ENCODE measurements around the gene RBM47.

RBM47 gene

DNA sequence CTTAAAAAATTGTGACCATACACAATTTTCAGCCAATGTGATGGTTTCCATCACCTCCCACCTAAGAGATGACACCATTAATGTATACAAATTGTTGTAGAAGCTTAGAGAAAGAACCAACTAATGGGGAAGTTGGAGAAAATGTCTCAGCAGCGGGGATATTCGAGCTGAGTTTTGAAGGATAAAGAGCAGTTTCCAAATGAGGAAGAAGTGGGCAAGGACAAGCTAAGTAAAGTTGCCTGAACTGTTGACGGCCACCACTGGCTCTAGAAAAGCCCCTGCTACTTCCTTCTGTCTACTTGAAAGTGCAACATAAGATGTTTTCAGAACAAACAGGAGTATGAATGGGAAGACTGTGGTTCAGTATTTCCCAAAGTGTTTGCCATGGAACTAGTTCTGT lies 202.5 kb downstream of the RBM47 start:
- TF ChIP-seq GATA2 (IDR thresholded peaks at IDR 0.05; ENCODE audit: low read depth, low read length) = no peak
- TF ChIP-seq GATA3 (IDR thresholded peaks at IDR 0.05; ENCODE audit: low read depth, low read length) = no peak

DNA sequence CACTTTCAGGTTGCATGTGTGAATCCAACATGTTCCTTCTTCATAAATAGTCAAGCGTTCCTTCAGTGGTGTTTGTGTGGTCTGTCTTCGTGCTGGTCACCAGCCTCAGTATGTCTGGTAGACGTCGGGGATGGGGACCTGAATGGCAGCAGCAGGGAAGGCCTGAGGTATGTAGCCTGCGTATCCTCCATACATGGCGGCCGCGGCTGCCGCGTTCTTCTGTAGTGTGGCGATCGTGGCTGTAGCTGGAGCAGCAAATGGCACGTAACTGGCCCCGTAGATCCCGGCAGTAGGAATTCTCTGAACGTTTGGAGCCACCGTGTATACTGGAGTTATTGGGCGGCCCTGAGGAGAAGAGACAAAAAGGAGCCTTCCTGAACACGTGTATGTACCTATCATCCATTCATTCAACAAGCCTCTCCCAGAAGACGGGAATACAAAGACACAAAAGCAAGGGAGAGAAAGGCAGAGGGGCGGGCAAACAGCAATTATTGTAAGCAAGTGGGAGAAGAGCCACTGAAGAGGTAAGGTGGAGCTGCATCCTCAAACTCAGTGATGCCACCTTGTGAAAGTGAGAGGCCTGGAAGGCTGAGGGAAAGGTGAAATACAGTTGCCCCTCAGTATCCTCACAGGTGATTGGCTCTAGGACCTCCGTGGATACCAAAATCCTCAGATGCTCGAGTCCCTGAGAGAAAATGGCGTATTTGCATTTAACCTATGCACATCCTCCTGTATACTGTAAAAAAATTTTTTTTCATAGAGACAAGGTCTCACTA lies 203.7 kb downstream of the RBM47 start:
- TF ChIP-seq GATA2 (IDR thresholded peaks at IDR 0.05; ENCODE audit: low read depth, low read length) = no peak

DNA sequence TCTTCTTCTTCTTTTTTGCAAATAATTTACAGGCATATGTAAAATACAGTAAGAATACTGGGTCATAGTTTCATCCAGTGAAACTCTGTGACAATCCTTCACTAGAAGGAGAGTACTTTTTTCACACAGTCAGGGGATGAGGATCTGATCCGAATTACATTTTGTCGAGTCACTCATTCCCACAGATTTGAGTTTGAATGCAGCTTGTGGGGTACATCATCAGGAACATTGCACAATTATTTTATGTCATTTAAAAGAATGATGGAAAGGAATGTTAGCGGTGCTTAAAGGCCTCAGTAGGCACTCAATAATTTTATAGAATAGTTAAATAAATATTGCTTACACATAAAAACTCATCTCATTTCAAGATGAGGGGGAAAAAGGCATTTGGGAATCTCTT lies 205.9 kb downstream of the RBM47 start:
- TF ChIP-seq GATA3 (IDR thresholded peaks at IDR 0.05; ENCODE audit: low read depth, low read length) (no peak), GATA2 (IDR thresholded peaks at IDR 0.05; ENCODE audit: low read depth, low read length) (no peak)

DNA sequence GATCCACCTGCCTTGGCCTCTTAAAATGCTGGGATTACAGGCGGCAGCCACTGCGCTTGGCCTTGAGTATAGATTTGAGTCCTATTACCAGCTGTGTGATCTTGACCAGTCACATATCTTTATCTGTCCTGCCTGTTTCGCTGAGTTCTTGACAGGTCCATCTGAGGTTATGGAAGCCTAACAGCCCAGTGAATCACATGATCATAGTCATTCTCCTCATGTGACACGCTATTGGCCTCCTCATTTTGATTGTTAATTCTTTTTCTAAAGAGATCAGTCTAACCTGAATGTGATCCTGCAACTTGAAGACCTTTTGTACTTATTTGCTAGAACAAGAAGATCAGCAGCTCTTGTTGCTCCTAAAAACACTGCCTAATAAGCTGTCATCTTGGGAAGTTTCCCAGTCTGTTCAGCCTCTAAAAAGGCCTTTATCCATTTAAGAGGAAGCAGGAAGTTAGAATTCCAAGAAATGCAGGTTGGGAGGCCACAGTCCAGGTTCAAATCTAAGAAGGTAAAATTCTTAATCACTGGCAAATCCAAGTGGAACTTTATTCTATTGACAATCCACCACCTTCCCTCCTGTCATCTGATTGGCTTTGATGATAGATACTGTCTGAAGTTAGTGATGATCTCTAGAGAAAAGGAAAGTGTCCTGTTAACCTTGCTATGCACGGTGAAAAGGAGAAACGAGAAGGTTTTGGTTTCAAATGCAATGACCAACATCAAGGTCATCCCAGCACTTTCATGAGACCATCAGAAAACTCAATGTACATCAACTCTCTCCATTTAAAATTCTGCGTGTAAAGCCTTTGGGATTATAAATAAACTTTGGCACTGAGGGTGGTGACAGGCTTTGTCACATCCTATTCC lies 207.6 kb downstream of the RBM47 start:
- no peak for TF ChIP-seq GATA3 (IDR thresholded peaks at IDR 0.05; ENCODE audit: low read depth, low read length)
- no peak for TF ChIP-seq GATA2 (IDR thresholded peaks at IDR 0.05; ENCODE audit: low read depth, low read length)

DNA sequence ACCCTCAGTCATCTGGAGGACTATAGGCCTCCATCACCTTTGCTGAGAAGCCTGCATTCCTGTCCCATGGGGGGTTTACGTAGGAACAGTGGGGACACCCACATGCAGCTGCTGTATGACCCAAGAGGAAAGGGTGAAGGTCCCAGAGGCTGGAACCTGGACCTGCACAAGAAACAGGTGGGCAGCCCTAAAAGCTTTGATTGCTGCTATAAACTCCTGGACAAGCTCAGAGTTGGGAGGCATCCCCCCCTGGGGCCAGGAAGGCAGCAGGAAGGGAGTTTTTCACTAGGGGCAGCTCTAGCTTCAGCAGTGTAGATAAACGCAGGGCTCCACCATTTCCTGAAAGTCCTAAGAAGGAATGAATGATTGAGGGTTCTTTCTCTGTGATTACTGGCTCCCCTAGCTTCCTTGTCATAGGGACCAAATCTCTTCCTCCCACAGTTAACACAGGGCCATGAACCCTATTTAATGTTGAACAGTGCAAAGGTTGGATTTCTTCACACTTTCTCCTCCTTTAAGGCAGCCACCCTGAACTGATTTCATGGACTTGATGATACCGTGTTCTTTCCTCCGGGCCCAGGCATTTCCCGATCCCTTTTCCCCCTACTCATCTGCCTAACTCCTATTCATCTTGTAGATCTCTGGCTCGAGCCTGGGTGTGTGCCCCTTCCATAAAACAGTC lies 210.3 kb downstream of the RBM47 start:
- no peak for TF ChIP-seq GATA3 (IDR thresholded peaks at IDR 0.05; ENCODE audit: low read depth, low read length)
- TF ChIP-seq GATA2 (IDR thresholded peaks at IDR 0.05; ENCODE audit: low read depth, low read length) = no peak

DNA sequence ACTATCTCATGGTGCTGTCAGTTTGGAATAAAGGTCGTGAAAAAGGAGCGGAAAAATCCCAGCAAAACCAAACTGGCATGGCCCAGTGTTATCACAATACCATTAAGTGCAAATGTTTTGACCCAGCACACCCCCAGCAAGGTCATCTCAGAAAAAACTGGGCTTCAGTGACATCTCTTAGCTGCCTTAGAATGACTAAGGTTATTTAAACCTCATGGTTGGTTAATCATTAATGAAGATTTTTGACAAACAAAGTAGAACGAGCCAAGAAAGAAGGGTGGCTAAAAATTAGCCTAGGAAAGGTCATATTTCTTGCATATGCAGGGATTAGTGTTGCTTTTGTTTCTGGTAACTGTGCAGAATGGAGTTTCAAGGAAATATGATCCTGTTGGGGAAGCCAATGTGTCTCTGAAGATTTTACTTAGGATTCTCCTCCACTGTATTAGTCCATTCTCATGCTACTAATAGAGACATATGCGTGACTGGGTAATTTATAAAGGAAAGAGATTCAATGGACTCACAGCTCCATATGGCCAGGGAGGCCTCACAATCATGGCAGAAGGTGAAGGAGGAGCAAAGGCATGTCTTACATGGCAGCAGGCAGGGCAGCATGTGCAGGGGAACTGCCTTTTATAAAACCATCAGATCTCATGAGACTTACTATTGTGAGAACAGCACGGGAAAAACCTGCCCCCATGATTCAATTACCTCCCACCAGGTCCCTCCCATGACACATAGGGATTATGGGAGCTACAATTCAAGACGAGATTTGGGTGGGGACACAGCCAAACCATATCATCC lies 211.0 kb downstream of the RBM47 start:
- TF ChIP-seq GATA2 (IDR thresholded peaks at IDR 0.05; ENCODE audit: low read depth, low read length) (no peak), GATA3 (IDR thresholded peaks at IDR 0.05; ENCODE audit: low read depth, low read length) (no peak)

DNA sequence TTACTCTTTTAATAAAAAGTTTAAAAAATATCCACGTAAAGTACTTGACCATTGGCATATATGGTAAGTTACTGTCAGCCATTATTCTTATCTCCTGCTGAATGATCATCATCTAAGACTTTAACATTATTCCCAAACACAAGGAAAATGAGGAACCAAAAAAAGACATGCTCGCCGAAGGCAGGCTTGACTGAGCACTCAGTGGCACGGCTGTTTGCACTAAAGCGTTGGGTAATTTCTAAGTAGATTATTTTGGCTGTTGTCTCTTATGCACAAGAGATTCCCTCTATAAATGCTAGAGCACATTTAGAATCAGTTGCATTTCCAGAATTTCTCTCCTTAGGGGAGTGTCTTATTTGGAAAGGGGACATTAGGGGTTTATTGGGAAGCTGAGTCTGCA lies 211.7 kb downstream of the RBM47 start:
- TF ChIP-seq GATA3 (IDR thresholded peaks at IDR 0.05; ENCODE audit: low read depth, low read length) (no peak), GATA2 (IDR thresholded peaks at IDR 0.05; ENCODE audit: low read depth, low read length) (no peak)

DNA sequence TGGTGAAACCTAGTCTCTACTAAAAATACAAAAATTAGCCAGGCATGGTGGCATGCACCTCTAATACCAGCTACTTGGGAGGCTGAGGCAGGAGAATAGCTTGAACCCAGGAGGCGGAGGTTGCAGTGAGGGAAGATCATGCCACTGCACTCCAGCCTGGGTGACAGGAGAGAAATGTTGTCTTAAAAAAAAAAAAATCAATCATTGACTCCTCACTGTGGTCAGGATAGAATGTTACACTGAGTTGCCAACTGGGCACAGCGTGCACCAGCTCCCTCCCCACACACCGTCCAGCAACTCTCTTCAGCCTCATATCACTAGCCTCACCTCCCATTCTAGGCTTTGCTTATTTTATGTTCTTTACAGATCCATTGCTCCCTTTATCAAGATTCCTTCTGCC lies 215.0 kb downstream of the RBM47 start:
- no peak for TF ChIP-seq GATA2 (IDR thresholded peaks at IDR 0.05; ENCODE audit: low read depth, low read length)

DNA sequence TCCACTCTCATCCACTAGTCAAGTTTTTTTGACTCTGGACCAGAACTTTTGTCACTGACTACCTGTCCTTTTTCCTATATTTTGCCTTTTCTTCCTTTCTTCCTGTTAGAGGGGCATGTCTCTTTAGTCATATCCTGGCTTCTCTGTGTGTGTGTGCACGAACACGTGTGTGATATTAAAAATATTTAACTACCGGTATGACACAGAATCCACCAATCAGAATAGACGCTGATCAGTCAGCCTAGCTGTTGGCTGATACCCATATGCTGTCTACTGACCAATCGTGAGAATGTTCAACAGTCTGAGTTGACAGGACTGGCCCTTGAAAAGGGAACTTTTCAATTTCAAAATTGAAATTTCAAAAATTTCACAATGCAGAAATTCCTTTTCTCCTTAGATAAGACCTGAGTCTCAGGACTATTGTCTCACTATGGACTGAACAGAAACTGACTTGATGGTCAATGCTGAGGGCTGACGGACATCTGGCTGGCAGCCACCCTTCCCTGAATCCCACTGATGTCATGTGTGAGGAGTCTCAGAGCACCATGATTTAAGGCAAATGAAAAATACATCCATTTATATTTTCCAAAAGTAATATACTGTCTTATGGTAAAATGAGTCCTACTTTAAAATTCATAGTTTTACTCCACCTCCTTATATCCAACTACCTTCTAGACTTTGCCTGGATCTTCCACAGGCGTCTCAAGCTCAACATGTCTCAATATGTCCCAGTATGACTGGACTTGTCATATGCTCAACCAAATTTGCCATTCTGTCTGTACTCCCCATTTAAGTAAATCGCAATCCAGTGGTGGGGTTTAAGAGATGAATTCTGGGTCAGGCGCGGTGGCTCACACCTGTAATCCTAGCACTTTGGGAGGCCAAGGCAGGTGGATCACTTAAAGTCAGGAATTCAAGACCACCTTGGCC lies 216.5 kb downstream of the RBM47 start:
- TF ChIP-seq GATA3 (IDR thresholded peaks at IDR 0.05; ENCODE audit: low read depth, low read length) (no peak), GATA2 (IDR thresholded peaks at IDR 0.05; ENCODE audit: low read depth, low read length) (no peak)

DNA sequence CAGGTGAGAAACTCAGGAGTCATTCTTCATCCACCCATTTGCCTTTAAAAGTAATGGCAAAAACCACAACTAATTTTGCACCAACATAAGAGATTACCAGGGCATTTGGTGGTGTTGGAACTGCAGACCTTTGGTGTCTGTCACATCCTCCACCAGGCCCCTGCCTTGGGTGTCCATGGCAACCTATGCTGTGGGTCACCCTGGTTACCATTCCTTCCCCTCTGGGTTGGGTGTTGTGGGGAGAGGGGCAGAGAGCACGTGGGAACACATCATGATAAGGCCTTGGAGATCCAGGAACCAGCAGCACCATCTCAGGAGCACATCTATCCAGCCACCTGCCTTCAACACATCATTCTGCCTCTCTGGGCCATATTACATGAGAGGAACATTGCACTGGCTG lies 217.3 kb downstream of the RBM47 start:
- TF ChIP-seq GATA2 (IDR thresholded peaks at IDR 0.05; ENCODE audit: low read depth, low read length) = no peak
- no peak for TF ChIP-seq GATA3 (IDR thresholded peaks at IDR 0.05; ENCODE audit: low read depth, low read length)

DNA sequence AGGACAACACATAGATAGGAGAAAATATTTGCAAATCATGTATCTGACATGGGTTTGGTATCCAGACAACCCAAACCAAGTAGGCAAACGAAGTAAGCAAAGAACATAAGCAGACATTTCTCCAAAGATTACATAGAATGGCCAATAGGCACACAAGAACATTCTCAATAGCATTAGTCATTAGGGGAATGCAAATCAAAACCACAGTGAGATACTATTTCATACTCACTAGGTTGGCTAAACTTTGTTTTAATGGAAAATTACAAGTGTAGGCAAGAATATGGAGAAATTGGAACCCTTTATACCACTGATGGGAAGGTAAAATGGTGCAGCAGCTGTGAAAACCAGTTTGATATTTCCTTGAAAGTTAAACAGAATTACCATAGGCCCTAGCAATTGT lies 219.8 kb downstream of the RBM47 start:
- TF ChIP-seq GATA2 (IDR thresholded peaks at IDR 0.05; ENCODE audit: low read depth, low read length) = no peak
- no peak for TF ChIP-seq GATA3 (IDR thresholded peaks at IDR 0.05; ENCODE audit: low read depth, low read length)

DNA sequence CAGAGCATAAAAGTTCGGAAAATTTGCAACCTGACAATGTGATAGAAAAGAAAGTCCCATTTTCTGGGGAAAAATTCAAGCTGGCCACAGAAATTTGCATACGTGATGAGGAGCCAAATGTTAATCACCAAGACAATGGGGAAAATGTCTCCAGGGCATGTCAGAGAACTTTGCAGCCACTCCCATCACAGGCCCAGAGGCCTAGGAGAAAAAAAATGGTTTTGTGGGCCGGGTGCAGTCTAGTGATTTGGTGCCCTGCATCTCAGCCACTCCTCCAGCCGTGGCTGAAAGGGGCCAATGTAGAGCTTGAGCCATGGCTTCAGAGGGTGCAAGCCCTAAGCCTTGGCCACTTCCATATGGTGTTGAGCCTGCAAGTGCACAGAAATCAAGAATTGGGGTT lies 223.3 kb downstream of the RBM47 start:
- no peak for TF ChIP-seq GATA3 (IDR thresholded peaks at IDR 0.05; ENCODE audit: low read depth, low read length)
- TF ChIP-seq GATA2 (IDR thresholded peaks at IDR 0.05; ENCODE audit: low read depth, low read length) = no peak

DNA sequence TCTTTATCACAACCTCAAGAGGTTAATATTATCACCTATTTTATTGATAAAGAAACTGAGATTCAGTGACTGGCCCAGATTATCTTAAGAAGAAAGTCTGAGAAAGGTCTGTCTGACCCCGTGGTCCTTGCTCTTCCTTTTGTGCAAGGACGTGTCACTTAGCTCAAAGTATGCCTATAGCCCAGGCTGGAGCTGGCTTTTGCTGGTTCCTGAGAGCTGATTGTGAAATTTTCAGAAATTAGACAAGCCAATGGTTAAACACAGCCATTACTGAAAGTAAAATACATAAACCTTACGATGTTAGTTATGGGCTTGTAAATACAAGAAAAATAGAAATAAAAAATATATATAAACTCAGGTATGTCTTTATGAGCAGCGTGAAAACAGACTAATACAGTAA lies 224.5 kb downstream of the RBM47 start:
- TF ChIP-seq GATA3 (IDR thresholded peaks at IDR 0.05; ENCODE audit: low read depth, low read length) (no peak), GATA2 (IDR thresholded peaks at IDR 0.05; ENCODE audit: low read depth, low read length) (no peak)

Measured in SH-SY5Y (cell line).